Nephron (organoid): ENCODE results near the gene BSG.

Experiments used
- H3K27ac Mint-ChIP-seq, 3 experiments: 2 replicates each; pipeline ENCODE4 v1.8.0; 2020; ENCODE audit warnings: mixed read lengths in 3 of 3, mild to moderate bottlenecking in 2 of 3, moderate library complexity in 1 of 3
- H3K27me3 Mint-ChIP-seq: 2 replicates; pipeline ENCODE4 v1.8.0; 2021; ENCODE audit warnings: low read depth, mild to moderate bottlenecking, moderate library complexity, mixed read lengths
- H3K36me3 Mint-ChIP-seq: 2 replicates; pipeline ENCODE4 v1.8.0; 2020; ENCODE audit warnings: low read depth, mixed read lengths
- H3K4me1 Mint-ChIP-seq: 2 replicates; pipeline ENCODE4 v1.8.0; 2020; ENCODE audit warnings: mixed read lengths
- H3K4me3 Mint-ChIP-seq, 3 experiments: 2 replicates each; pipeline ENCODE4 v1.8.0; 2020; ENCODE audit warnings: mild to moderate bottlenecking in 3 of 3, mixed read lengths in 3 of 3, moderate library complexity in 2 of 3
- H3K9me3 Mint-ChIP-seq: 2 replicates; pipeline ENCODE4 v1.8.0; 2020; ENCODE audit warnings: mixed read lengths
- CTCF ChIP-seq, 3 experiments: fragments of 200-600 bp; sonication (generic); IDR thresholded peaks; one replicate each; pipeline ENCODE4 v1.5.0; 2021; ENCODE audit warnings: antibody characterized with exemption in 3 of 3; ENCODE audit not compliant: unreplicated experiment in 3 of 3

BSG gene

GRCh38 chr19:566844-567243 is 5.6 kb upstream of the BSG start:
- H3K9me3 Mint-ChIP-seq: peaks cover 11% of the 10 kb centered on the region
- H3K36me3 Mint-ChIP-seq: peaks cover 17% of the 10 kb centered on the region
- H3K27ac Mint-ChIP-seq: peak overlapping the region; percentile 68 to 91 (median 68)
- H3K27me3 Mint-ChIP-seq: peaks cover 6% of the 10 kb centered on the region
- H3K4me1 Mint-ChIP-seq: peaks cover 8% of the 10 kb centered on the region
- no peak for TF ChIP-seq CTCF (IDR thresholded peaks at IDR 0.05; ENCODE audit: unreplicated experiment in 3 of 3)
- peak overlapping the region in 1 of 3 experiments; percentile 8 for H3K4me3 Mint-ChIP-seq

- Mint-ChIP-seq H3K4me1 (peaks cover 13% of the 10 kb centered on the region), H3K4me3 (peak overlapping the region in 1 of 3 experiments; percentile 8), H3K9me3 (peaks cover 6% of the 10 kb centered on the region), H3K27ac (peak overlapping the region; percentile 68 to 91 (median 68)), H3K36me3 (peaks cover 12% of the 10 kb centered on the region), H3K27me3 (peaks cover 6% of the 10 kb centered on the region)
- TF ChIP-seq CTCF (IDR thresholded peaks at IDR 0.05; ENCODE audit: unreplicated experiment in 3 of 3): no peak
Observed at GRCh38 chr19:567296-567900, 5.0 kb upstream of the BSG start.

GRCh38 chr19:570251-570686 is 2.1 kb upstream of the BSG start:
- H3K27me3 Mint-ChIP-seq: peaks cover 6% of the 10 kb centered on the region
- H3K36me3 Mint-ChIP-seq: peaks cover 8% of the 10 kb centered on the region
- peak overlapping the region in 1 of 3 experiments; percentile 25 for H3K4me3 Mint-ChIP-seq
- H3K4me1 Mint-ChIP-seq: peaks cover 28% of the 10 kb centered on the region
- H3K9me3 Mint-ChIP-seq: peaks cover 4% of the 10 kb centered on the region
- no peak overlapping the region for H3K27ac Mint-ChIP-seq
- no peak for TF ChIP-seq CTCF (IDR thresholded peaks at IDR 0.05; ENCODE audit: unreplicated experiment in 3 of 3)

- peaks cover 6% of the 10 kb centered on the region for H3K27me3 Mint-ChIP-seq
- peaks cover 8% of the 10 kb centered on the region for H3K36me3 Mint-ChIP-seq
- TF ChIP-seq CTCF (IDR thresholded peaks at IDR 0.05; ENCODE audit: unreplicated experiment in 3 of 3): no peak
- peak overlapping the region; percentile 91 to 93 (median 93) for H3K4me3 Mint-ChIP-seq
- H3K4me1 Mint-ChIP-seq: peaks cover 31% of the 10 kb centered on the region
- peaks cover 4% of the 10 kb centered on the region for H3K9me3 Mint-ChIP-seq
- peak overlapping the region; percentile 88 to 99 (median 95) for H3K27ac Mint-ChIP-seq
Observed at GRCh38 chr19:570937-571565, 1.3 kb upstream of the BSG start.

- H3K9me3 Mint-ChIP-seq: peaks cover 4% of the 10 kb centered on the region
- H3K36me3 Mint-ChIP-seq: peaks cover 4% of the 10 kb centered on the region
- H3K4me3 Mint-ChIP-seq: peak overlapping the region; percentile 91 to 93 (median 93)
- H3K27ac Mint-ChIP-seq: peak overlapping the region; percentile 88 to 99 (median 95)
- TF ChIP-seq CTCF (IDR thresholded peaks at IDR 0.05; ENCODE audit: unreplicated experiment in 3 of 3): no peak
- H3K4me1 Mint-ChIP-seq: peaks cover 32% of the 10 kb centered on the region
- H3K27me3 Mint-ChIP-seq: peaks cover 6% of the 10 kb centered on the region
Observed at GRCh38 chr19:571566-571974, 826 bp upstream of the BSG start.
